ENCODE data around the gene TMEM238L.
"Not testable (repeated sequence)": the region's sequence is repeated elsewhere in the genome, so short reads cannot be mapped to it uniquely, and the experiment has no call there.

TMEM238L gene

GRCh38 chr17:10803830-10804475 lies at the start of gene TMEM238L:
Gene TMEM238L (minus strand): TSS chr17:10804099. CDS start chr17:10803963, 136 bp downstream.
- DNase-seq = no peak

GRCh38 chr17:10846636-10847035 lies 42.7 kb upstream of the TMEM238L start:
- not testable (repeated sequence) for DNase-seq

- DNase-seq = no peak
Observed at GRCh38 chr17:10845388-10845751, 41.5 kb upstream of the TMEM238L start.

DNA sequence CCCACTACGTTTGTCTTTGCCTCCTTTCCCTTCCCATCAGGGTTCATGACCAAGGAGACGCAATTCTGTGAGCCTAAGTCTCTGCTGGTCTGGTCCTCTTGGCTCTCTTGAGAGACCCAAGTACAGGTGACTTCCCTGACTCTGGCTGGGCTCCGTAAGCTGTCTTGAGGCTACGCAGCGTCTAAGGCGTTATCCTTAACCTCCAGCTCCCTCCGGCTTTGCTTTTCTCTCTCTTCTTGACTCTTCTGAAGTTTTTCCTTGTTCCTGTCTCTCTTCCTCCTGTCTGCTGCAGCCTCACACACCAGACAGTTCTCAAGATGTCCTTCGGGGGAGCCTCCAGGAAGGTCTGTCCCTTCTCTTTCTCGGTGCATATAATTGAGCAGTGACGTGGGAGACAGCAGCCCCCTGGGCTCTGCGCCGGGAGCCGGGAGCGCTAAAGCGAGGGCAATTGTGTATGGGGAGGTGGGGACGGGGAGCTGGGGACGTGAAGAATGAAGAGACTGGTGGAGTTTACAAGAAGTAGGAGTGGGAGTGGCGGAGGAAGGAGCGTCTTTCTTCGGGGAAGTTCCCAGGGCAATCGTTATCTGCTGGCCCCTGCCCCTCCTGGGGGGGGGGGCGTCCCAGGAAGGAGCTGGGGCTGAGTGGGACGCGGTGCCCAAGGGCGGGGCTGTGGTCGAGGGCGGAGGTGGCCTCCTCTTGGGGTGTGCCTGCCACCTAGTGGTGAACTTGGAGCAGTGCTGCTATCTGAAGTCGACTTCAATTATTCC lies 40.9 kb upstream of the TMEM238L start:
- DNase-seq = peak in 2 of 3 experiments; percentile 2 to 50

DNA sequence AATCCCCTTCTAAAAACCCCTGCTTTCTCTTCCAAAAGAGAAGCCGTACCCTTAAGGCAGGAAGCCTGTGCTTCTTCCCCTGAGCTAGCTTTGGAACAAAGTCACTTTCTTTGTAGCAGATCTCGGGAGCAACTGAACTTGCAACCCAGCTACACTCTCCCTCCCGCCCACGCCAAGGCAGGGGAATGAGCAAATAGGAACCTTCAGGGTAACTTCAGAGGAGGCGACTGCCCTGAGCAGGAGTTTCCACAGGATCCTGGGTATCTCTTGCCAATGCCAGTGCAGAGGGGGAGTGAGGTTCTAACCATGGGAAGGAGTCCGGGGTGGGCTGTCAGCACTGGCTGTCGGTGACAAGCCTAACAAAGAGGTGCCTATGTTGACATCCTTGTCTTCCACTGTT lies 39.9 kb upstream of the TMEM238L start:
- no peak for DNase-seq

- no peak for DNase-seq
Observed at GRCh38 chr17:10842658-10843057, 38.8 kb upstream of the TMEM238L start.

DNA sequence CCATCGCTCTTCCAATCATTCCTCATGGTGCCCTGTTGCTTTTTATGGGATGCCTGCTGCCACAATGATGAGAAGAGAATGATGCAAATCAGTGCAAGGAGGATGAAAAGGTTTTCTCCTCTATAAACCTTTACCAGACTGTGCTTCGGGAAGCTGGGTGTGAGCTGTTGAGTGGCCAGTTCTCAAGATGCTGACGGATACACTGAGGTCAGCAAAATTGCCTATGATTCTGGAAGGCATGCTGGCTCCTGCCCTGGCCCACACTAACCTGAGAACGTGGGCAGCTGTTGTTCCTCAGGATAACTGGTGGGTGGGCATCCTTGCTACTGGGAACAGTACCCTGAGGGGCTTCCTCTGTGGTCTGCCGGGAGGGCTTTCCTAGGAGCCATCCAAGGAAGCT lies 34.8 kb upstream of the TMEM238L start:
- no peak for DNase-seq

DNA sequence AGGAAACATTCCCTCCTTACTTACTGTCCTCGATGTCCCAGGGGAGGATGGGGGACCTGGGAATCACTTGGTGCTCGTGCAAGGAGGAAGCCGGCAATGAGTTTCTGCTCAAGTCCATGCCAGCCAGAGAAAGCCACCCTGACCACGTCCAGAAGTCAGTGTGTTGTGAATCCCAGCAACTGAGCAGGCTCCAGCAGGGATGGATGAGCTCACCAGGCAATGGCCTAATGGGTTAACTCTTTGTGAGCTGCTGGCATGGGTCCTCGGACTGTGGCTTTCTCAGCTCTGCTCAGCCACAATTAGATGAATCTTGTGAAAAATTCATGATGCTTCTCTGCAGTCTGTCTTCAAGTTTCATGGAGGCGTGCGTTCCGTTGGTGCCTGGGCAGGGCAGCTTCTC lies 34.0 kb upstream of the TMEM238L start, which contains the start of gene PIRT:
TSS of gene PIRT (minus strand) at position 167 of the 400 bp plus-strand sequence. CDS start 12,442 bp downstream, outside the sequence.
- DNase-seq = no peak

DNA sequence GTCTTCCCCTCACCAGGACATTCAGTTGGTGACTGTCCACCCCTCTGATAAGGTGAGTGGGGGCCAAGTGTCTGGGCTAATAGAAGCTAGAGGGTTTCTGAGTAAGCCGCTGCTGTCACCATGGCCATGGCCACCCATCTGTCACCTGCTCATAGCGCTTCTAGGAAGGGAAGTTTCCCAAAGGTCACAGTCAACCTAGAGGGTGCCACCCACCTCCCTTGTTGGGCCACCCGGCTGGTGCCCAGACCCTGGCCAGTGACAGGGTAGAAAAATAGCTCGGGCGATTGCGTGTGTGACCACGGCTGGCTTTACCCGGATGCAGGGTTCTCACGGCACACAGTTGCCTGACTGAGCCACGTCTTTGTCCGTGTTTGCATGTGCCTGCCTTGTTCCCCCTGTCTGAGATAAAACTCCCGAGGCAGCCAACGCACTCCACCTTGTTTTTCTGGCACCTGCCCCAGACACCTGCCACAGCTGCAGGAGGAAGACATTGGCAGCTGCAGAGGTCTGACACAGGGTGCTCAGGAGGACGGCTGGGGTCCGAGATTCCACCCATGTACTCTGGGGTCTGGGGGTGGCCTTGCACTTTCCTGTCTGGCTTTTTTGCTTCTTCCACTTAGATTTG lies 33.2 kb upstream of the TMEM238L start:
- no peak for DNase-seq

DNA sequence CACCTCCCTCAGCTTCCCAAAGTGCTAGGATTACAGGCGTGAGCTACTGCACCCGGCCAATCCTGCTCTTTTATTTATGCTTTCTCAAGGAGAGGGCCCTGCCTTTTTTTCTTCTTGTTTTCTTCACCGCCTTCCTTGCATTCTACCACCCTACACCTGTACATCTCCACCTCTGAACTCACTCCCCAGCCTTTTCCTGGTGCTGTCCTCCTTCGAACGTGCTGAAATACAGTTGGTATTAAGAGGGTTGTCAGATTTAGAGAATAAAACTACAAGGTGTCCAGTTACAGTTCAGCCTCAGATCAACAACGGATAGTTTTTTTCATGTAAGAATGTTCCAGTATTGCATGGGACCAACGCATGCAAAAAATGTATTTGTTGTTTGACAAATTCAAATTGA lies 32.2 kb upstream of the TMEM238L start:
- no peak for DNase-seq

DNA sequence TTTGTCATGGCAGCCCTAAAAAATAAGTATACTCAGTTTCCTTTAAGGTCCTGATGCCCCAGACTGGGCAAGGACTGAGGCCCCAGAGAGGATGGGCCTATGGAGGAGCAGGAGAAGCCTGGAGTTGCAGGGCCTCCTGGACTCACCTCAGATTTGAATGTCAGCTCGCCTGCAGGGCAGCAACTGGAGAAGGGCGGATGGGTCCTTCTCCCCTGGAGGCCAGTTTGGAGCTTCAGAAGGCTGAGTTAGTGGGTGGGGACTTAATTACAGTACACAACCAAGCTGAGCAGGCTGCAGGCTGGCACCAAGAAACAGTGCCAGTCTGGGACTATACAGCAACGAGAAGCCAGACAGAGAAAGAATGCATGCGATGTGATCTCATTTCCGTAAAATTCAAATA lies 27.8 kb upstream of the TMEM238L start:
- DNase-seq = no peak

DNA sequence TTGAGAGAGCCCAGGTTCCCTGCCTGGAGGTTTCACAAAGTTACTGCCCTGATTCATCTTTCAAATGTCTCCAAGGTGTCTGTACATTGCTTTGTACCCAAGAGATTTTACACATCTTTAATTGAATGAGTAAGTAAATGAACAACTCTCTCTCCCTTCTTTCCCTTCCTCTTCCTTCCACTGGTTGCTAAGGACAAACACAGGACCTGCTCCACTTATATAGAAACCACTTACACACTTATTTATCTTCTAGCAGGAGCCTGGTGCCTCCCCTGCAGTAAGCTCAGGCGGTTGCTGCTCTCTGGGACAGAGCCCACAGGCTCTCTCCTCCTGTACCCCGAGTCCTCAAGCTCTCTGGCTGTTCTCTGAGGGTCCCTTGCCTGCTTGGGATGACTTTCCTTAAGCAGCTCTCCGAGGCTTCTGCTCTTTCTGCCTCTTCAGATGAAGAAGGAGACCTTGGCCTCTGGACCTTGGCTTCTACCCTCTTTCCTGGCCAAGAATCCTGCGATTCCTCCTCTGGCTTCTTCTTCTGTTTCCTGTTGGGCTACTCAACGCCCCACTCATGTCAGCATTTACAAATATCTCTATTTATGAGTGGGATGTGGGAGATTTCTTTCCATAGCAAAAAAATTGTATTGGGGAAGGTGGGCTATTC lies 24.1 kb upstream of the TMEM238L start:
- DNase-seq = no peak

GRCh38 chr17:10824874-10825273 lies 21.0 kb upstream of the TMEM238L start:
- no peak for DNase-seq

GRCh38 chr17:10821770-10822169 lies 17.9 kb upstream of the TMEM238L start:
- DNase-seq = no peak

- no peak for DNase-seq
Observed at GRCh38 chr17:10821054-10821453, 17.2 kb upstream of the TMEM238L start.

- DNase-seq = no peak
Observed at GRCh38 chr17:10815319-10815718, 11.4 kb upstream of the TMEM238L start.

- DNase-seq = no peak
Observed at GRCh38 chr17:10814075-10814474, 10.2 kb upstream of the TMEM238L start.

- no peak for DNase-seq
Observed at GRCh38 chr17:10812674-10813073, 8.8 kb upstream of the TMEM238L start.

GRCh38 chr17:10809605-10810004 lies 5.7 kb upstream of the TMEM238L start:
- no peak for DNase-seq

DNA sequence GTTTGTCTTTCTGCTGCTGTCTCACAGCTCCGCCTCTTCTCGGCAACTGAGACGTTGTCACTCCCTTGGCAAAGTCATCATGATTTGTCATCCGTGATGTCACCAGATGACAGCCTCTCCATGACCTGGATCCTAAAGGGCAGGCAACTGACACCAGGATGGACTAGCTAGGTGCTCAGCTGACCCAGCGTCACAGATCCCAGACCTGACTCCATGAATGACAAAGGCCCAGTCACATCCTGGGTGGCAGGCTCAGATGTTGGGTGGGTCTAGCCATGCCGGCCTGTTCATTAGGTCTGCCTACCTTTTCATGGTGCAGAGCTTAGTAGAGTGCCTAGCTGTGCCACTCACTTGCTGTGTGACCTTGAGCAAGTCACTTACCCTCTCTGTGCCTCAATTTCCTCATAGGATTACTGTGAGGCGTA lies 3.8 kb upstream of the TMEM238L start:
- no peak for DNase-seq

DNA sequence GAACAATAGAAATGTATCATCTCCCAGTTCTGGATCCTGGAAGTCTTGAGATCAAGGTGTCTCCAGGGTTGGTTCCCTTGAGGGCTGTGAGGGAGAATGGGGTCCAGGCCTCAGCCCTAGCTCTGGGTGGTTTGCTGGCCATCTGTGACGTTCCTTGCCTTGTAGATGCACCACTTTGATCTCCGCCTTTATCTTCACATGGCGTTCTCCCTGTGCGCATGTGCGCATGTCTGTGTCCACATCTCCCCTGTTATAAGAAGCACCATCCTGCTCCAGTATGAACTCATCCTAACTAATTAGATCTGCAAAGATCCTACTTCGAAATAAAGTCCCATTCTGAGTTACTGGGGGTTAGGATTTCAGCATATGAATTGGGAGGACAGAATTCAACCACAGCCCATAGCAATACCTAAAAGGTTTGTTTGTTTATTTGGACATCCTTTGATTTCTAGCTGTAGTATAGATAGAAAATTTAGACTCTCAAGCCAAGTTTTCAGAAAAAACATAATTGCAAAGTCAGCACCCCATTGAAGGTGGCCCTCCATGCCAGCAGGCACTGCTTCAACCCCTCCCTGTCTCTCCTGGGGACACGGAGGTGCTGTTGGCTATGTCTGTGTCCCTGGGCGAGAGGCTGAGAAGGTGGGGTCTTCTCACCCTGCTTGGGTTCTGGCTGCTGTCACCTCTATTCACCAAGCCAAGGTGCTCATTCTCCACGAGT lies 2.8 kb upstream of the TMEM238L start:
- DNase-seq = no peak

DNA sequence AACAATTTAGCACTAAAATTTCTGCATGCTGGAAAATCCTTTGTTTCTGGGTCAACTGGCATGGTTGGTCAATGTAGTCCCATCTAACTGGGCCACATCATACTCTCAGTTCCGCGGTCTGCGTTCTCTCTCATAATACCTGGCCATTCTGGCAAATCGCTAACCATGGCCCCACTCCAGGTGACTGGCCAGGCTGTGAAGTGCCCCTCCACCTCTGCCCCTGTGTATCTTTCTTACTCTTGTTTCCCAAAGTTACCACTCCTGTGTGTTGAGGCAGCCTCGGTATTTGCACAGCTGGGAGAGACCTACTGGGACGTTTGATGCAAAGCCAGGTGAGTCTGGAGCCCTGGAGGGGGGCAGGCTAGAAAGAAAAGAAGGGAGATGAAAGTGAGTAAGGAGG lies 2.0 kb upstream of the TMEM238L start:
- no peak for DNase-seq

DNA sequence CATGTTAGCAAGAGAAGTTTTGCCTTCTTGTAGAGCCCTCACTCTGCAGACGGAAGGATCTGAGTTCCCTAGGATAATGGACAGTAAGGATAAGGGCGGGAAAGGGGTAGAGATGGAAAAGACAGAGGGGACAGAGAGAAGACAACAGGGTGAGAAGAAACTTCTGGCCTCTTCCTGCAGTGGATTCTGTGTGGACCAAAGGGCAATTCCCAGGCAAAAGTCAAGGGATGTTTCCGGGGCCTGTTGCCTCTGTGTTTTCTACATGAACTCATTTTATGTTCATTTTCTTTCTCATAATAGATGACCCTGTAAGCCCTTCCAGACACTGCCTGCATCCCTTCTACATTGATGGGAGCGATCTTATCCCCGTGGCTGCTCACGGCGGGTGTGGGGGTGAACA lies 647 bp upstream of the TMEM238L start:
- DNase-seq = no peak
